SK-N-SH (cell line): ENCODE data around the gene RPL39L. TPM values are rescaled to one million over a fixed set of nuclear protein-coding genes. Genes with fewer than 3 reads are reported as not detected.
A peak's percentile ranks its signal among the peaks of the same experiment; 100 is the strongest.

Experiments used
- CTCF ChIA-PET: fragments of 300-600, 350-600 bp; formaldehyde crosslinking; extraction: SDS; loops from one replicate; lab custom pipeline; 2021; lab: Yijun Ruan, JAX
- POLR2A ChIA-PET: fragments of 350-600 bp; sonication (Branson Sonifier 250); formaldehyde crosslinking; extraction: SDS; loops from one replicate; lab custom pipeline; 2020; ENCODE audit warnings: antibody characterized with exemption, inconsistent platforms; lab: Yijun Ruan, JAX
- DNase-seq: peaks from one replicate; pipeline ENCODE4 v3.0.0; 2012
- H2AFZ ChIP-seq: fragments of 200-600 bp; sonication (generic); 2 replicates; pipeline ENCODE4 v1.8.1; 2016; ENCODE audit warnings: antibody characterized with exemption, mild to moderate bottlenecking, low read depth
- H3F3A ChIP-seq: fragments of 200-600 bp; sonication (generic); replicated peaks from 2 replicates; pipeline ENCODE3; 2016; ENCODE audit warnings: antibody characterized with exemption, mild to moderate bottlenecking; ENCODE audit not compliant: insufficient read depth
- H3K27ac ChIP-seq, 2 experiments: fragments of 200-500 bp in 1 of 2; fragments of 200-600 bp in 1 of 2; sonication (Bioruptor generic) in 1 of 2; sonication (generic), shearing (Covaris generic) in 1 of 2; 2 replicates each; pipeline versions ENCODE4 v1.5.1 to v1.6.1; 2014 to 2016; ENCODE audit warnings: low read depth in 2 of 2, inconsistent platforms in 1 of 2, low read length in 1 of 2, mild to moderate bottlenecking in 1 of 2, mixed read lengths in 1 of 2
- H3K27me3 ChIP-seq: fragments of 200-600 bp; sonication (generic), shearing (Covaris generic); 2 replicates; pipeline ENCODE4 v1.6.1; 2016; ENCODE audit warnings: mixed run types; ENCODE audit not compliant: insufficient read depth
- H3K36me3 ChIP-seq, 2 experiments: fragments of 200-500 bp in 1 of 2; fragments of 200-600 bp in 1 of 2; sonication (Bioruptor generic) in 1 of 2; sonication (generic) in 1 of 2; replicated peaks in 1 of 2; 2 replicates each; pipeline versions ENCODE3 to v1.5.1; 2014 to 2016; ENCODE audit warnings: low read length in 1 of 2, mild to moderate bottlenecking in 1 of 2; ENCODE audit not compliant: insufficient read depth in 2 of 2, control insufficient read depth in 1 of 2
- H3K4me1 ChIP-seq, 2 experiments: fragments of 200-500 bp in 1 of 2; fragments of 200-600 bp in 1 of 2; sonication (Bioruptor generic) in 1 of 2; sonication (generic), shearing (Covaris generic) in 1 of 2; 2 replicates each; pipeline versions ENCODE4 v1.5.1 to v1.6.1; 2014 to 2016; ENCODE audit warnings: low read depth in 1 of 2, low read length in 1 of 2, mixed run types in 1 of 2; ENCODE audit not compliant: insufficient read depth in 2 of 2, control insufficient read depth in 1 of 2
- H3K4me2 ChIP-seq: fragments of 200-600 bp; sonication (generic), shearing (Covaris generic); 2 replicates; pipeline ENCODE4 v1.6.1; 2017; ENCODE audit warnings: mixed run types
- H3K4me3 ChIP-seq, 2 experiments: fragments of 200-500 bp in 1 of 2; fragments of 200-600 bp in 1 of 2; sonication (Bioruptor generic) in 1 of 2; sonication (generic), shearing (Covaris generic) in 1 of 2; 2 replicates each; pipeline versions ENCODE4 v1.5.1 to v1.8.1; 2014 to 2016; ENCODE audit warnings: low read depth in 2 of 2, inconsistent platforms in 1 of 2, low read length in 1 of 2, mild to moderate bottlenecking in 1 of 2, mixed read lengths in 1 of 2, moderate library complexity in 1 of 2
- H3K79me2 ChIP-seq: fragments of 200-600 bp; sonication (generic); 2 replicates; pipeline ENCODE4 v1.8.1; 2017; ENCODE audit warnings: mild to moderate bottlenecking; ENCODE audit not compliant: insufficient read depth
- H3K9ac ChIP-seq: fragments of 200-600 bp; sonication (generic); 2 replicates; pipeline ENCODE4 v1.6.1; 2017; ENCODE audit warnings: mixed run types
- H3K9me2 ChIP-seq: fragments of 200-600 bp; sonication (generic); 2 replicates; pipeline ENCODE4 v1.6.1; 2017; ENCODE audit warnings: mixed run types
- H3K9me3 ChIP-seq: fragments of 200-600 bp; sonication (generic); 2 replicates; pipeline ENCODE4 v1.6.1; 2017; ENCODE audit warnings: mixed run types, mild to moderate bottlenecking, moderate library complexity
- H4K20me1 ChIP-seq: fragments of 200-600 bp; sonication (generic); 2 replicates; pipeline ENCODE4 v1.6.1; 2017; ENCODE audit warnings: mild to moderate bottlenecking, mixed run types; ENCODE audit not compliant: insufficient read depth
- CTCF ChIP-seq: fragments of 200-600 bp; sonication (generic); IDR thresholded peaks from 2 replicates; pipeline ENCODE4 v1.6.1; 2017; ENCODE audit warnings: antibody characterized with exemption, mild to moderate bottlenecking, moderate library complexity
- ELF1 ChIP-seq: IDR thresholded peaks from 2 replicates; pipeline ENCODE4 v1.4.0; 2012
- EP300 ChIP-seq, 2 experiments: IDR thresholded peaks; 2 replicates each; pipeline versions ENCODE4 v1.4.0 to v1.6.1; 2012; ENCODE audit warnings: borderline replicate concordance in 1 of 2, low read depth in 1 of 2, low read length in 1 of 2
- EZH2phosphoT487 ChIP-seq: fragments of 200-600 bp; sonication (generic); IDR thresholded peaks from 2 replicates; pipeline ENCODE4 v1.6.1; 2017; ENCODE audit warnings: low read depth, mixed run types, mild to moderate bottlenecking, antibody characterized with exemption, moderate library complexity, borderline replicate concordance
- FOSL2 ChIP-seq: IDR thresholded peaks from 2 replicates; pipeline ENCODE4 v1.4.0; 2012; ENCODE audit warnings: low read depth, mild to moderate bottlenecking, moderate library complexity, borderline replicate concordance
- GABPA ChIP-seq: IDR thresholded peaks from 2 replicates; pipeline ENCODE4 v1.4.0; 2012; ENCODE audit warnings: low read depth, mild to moderate bottlenecking
- GATA2 ChIP-seq: sonication (generic); formaldehyde crosslinking; IDR thresholded peaks from 2 replicates; pipeline ENCODE4 v1.5.0; 2020; ENCODE audit warnings: mild to moderate bottlenecking, missing genetic modification reagents
- JUND ChIP-seq: IDR thresholded peaks from 2 replicates; pipeline ENCODE4 v1.4.0; 2012
- MEF2A ChIP-seq: IDR thresholded peaks from 2 replicates; pipeline ENCODE4 v1.4.0; 2012; ENCODE audit warnings: low read depth, borderline replicate concordance
- MXI1 ChIP-seq: IDR thresholded peaks from 2 replicates; pipeline ENCODE4 v1.6.1; 2012; ENCODE audit warnings: mild to moderate bottlenecking, low read depth, low read length, improper control_type of control experiment
- NRF1 ChIP-seq: IDR thresholded peaks from 2 replicates; pipeline ENCODE4 v1.6.1; 2012; ENCODE audit warnings: low read depth, mild to moderate bottlenecking, low read length
- POLR2AphosphoS5 ChIP-seq: IDR thresholded peaks from 2 replicates; pipeline ENCODE4 v1.6.1; 2012; ENCODE audit warnings: low read depth, low read length
- RAD21 ChIP-seq: IDR thresholded peaks from 2 replicates; pipeline ENCODE4 v1.6.1; 2012; ENCODE audit warnings: mild to moderate bottlenecking, low read length
- RCOR1 ChIP-seq: fragments of 150-350 bp; IDR thresholded peaks from 2 replicates; pipeline ENCODE4 v1.6.1; 2017; ENCODE audit warnings: antibody characterized with exemption, low read length
- RFX5 ChIP-seq: IDR thresholded peaks from 2 replicates; pipeline ENCODE4 v1.6.1; 2012; ENCODE audit warnings: mild to moderate bottlenecking, improper control_type of control experiment, low read length
- SIN3A ChIP-seq: IDR thresholded peaks from 2 replicates; pipeline ENCODE4 v1.6.1; 2012; ENCODE audit warnings: low read depth, mild to moderate bottlenecking, low read length, moderate library complexity, borderline replicate concordance
- SMC3 ChIP-seq: IDR thresholded peaks from 2 replicates; pipeline ENCODE4 v1.6.1; 2012; ENCODE audit warnings: low read depth, low read length, improper control_type of control experiment
- TAF1 ChIP-seq: IDR thresholded peaks from 2 replicates; pipeline ENCODE4 v1.6.1; 2012; ENCODE audit warnings: low read depth, mild to moderate bottlenecking, low read length, moderate library complexity, borderline replicate concordance
- TCF12 ChIP-seq: IDR thresholded peaks from 2 replicates; pipeline ENCODE4 v1.4.0; 2012
- TEAD4 ChIP-seq: IDR thresholded peaks from 2 replicates; pipeline ENCODE4 v1.4.0; 2012; ENCODE audit warnings: mild to moderate bottlenecking, borderline replicate concordance; ENCODE audit not compliant: insufficient read depth
- USF2 ChIP-seq: fragments of 150-350 bp; IDR thresholded peaks from 2 replicates; pipeline ENCODE4 v1.6.1; 2017; ENCODE audit warnings: antibody characterized with exemption, low read length, low read depth, borderline replicate concordance
- YY1 ChIP-seq: IDR thresholded peaks from 2 replicates; pipeline ENCODE4 v1.4.0; 2012; ENCODE audit warnings: low read depth, mild to moderate bottlenecking
- ZBTB33 ChIP-seq: IDR thresholded peaks from 2 replicates; pipeline ENCODE4 v1.4.0; 2012; ENCODE audit warnings: low read depth, borderline replicate concordance
- WGBS: methylation state at CpG from one replicate; pipeline ENCODE4 v1.1.6; 2017; ENCODE audit warnings: low lambda C conversion rate; 5-methylcytosine and 5-hydroxymethylcytosine counted together
- polyA plus RNA-seq, 3 experiments: library from polyadenylated mRNA; depleted of rRNA; stranded (reverse); fragments of >200 nt; gene quantifications; 2 replicates each; pipeline ENCODE4 v1.2.3, GENCODE V29; 2012

RPL39L gene
- polyA plus RNA-seq, 1 of the 3 experiments (the other 2 are of a cell fraction) = 25.3 TPM

- Histone ChIP-seq H2AFZ (no peak overlapping the region), H3K9ac (no peak overlapping the region), H3K9me3 (no peaks in the 10 kb centered on the region), H3K4me1 (no peaks in the 10 kb centered on the region), H4K20me1 (no peaks in the 10 kb centered on the region), H3K27me3 (no peaks in the 10 kb centered on the region), H3K36me3 (no peaks in the 10 kb centered on the region), H3K27ac (no peak overlapping the region), H3K4me3 (no peak overlapping the region), H3K79me2 (no peaks in the 10 kb centered on the region), H3K4me2 (no peak overlapping the region), H3F3A (no peaks in the 10 kb centered on the region), H3K9me2 (no peaks in the 10 kb centered on the region)
- CTCF ChIA-PET = interaction anchor here (0.8 to 4.2 kb wide), 5 partner anchors 9 to 265 kb away, joined by 5 to 30 read pairs (median 14); partner anchors contain the start of gene RPL39L
- DNase-seq = no peak
- TF ChIP-seq POLR2AphosphoS5 = no peak
- no peak for TF ChIP-seq MEF2A
- no peak for TF ChIP-seq RFX5
- no peak for TF ChIP-seq RCOR1
- no peak for TF ChIP-seq TEAD4
- no peak for TF ChIP-seq MXI1
- 90% methylated on average over 2 of the region's 2 CpGs for WGBS
- POLR2A ChIA-PET = no interaction called here
Observed at GRCh38 chr3:187114511-187114910, 24.8 kb downstream of the RPL39L start.

- Histone ChIP-seq H3K27ac (no peak overlapping the region), H3K36me3 (no peaks in the 10 kb centered on the region), H4K20me1 (no peaks in the 10 kb centered on the region), H3K9me2 (no peaks in the 10 kb centered on the region), H3K4me2 (no peak overlapping the region), H3K9ac (no peak overlapping the region), H3K4me1 (no peaks in the 10 kb centered on the region), H3F3A (no peaks in the 10 kb centered on the region), H2AFZ (0 out of 2 replicates have a peak overlapping the region, but pooled peaks have one; percentile 30), H3K27me3 (no peaks in the 10 kb centered on the region), H3K4me3 (no peak overlapping the region; a peak in 1 of 4 replicates), H3K79me2 (no peaks in the 10 kb centered on the region), H3K9me3 (no peaks in the 10 kb centered on the region)
- peak; percentile 16 for DNase-seq
- ChIA-PET POLR2A (no interaction called here), CTCF (interaction anchor here (0.6 to 4.2 kb wide), 27 partner anchors 10 to 602 kb away, joined by 3 to 60 read pairs (median 4); partner anchors contain the start of gene RPL39L)
- WGBS = 15% methylated on average over 2 of the region's 2 CpGs
- TF ChIP-seq YY1 = no peak
- no peak for TF ChIP-seq TAF1
- no peak for TF ChIP-seq EP300 (IDR thresholded peaks at IDR 0.05; ENCODE audit: borderline replicate concordance in 1 of 2, low read depth in 1 of 2, low read length in 1 of 2)
- no peak for TF ChIP-seq TCF12
- TF ChIP-seq ELF1 = no peak
- TF ChIP-seq GABPA = no peak
- no peak for TF ChIP-seq RFX5
- TF ChIP-seq NRF1 = no peak
- TF ChIP-seq MXI1 = no peak
- 0 out of 2 replicates have a peak, but pooled peaks have one; percentile 27 for TF ChIP-seq SMC3
- peak; percentile 70 for TF ChIP-seq CTCF
- no peak for TF ChIP-seq ZBTB33
- TF ChIP-seq TEAD4 = no peak
- TF ChIP-seq USF2 = no peak
- no peak for TF ChIP-seq POLR2AphosphoS5
- TF ChIP-seq SIN3A = no peak
- TF ChIP-seq MEF2A = no peak
- TF ChIP-seq EZH2phosphoT487 = no peak
- no peak for TF ChIP-seq JUND
- TF ChIP-seq GATA2 (CRISPR knock-in tag) = no peak
- no peak for TF ChIP-seq FOSL2
- peak; percentile 60 for TF ChIP-seq RAD21
Observed at GRCh38 chr3:187112934-187113793, 26.1 kb downstream of the RPL39L start.
